ENCODE results near the gene SUCNR1.

- no peak for TF ChIP-seq CTCF (conservative IDR thresholded peaks at IDR 0.05 in 1 of 2, IDR thresholded peaks at IDR 0.05 in 1 of 2; ENCODE audit: low read depth in 1 of 2, low read length in 2 of 2)
- TF ChIP-seq EZH2 (IDR thresholded peaks at IDR 0.05; ENCODE audit: low read length, missing control alignments): no peak
These were observed 53.5 kb downstream of the SUCNR1 start for GRCh38 chr3:151926956-151927355.

All from fibroblast of lung (primary cell).